GM06990 (cell line): Measurements from ENCODE around the gene CRYBA1.
"Not testable (repeated sequence)": the region's sequence is repeated elsewhere in the genome, so short reads cannot be mapped to it uniquely, and the experiment has no call there.

ENCODE experiments used
- DNase-seq: peaks from one replicate; pipeline ENCODE4 v3.0.0-alpha.2; 2011; ENCODE audit not compliant: insufficient read length; ENCODE audit errors: extremely low read depth
- H3K27me3 ChIP-seq: replicated peaks from 2 replicates; pipeline ENCODE4 v1.6.0; 2011; ENCODE audit warnings: low read length; ENCODE audit not compliant: control insufficient read depth, insufficient read depth
- H3K36me3 ChIP-seq: 2 replicates; pipeline ENCODE4 v1.5.1; 2011; ENCODE audit warnings: low read length; ENCODE audit not compliant: control insufficient read depth, insufficient read depth
- H3K4me3 ChIP-seq: replicated peaks from 2 replicates; pipeline ENCODE4 v1.5.1; 2011; ENCODE audit warnings: low read depth, mild to moderate bottlenecking, control low read depth, low read length
- TF ChIP-seq, protein P1 (sequence below): IDR thresholded peaks from 2 replicates; pipeline ENCODE4 v1.5.1; 2011; ENCODE audit warnings: low read length, control low read depth, mild to moderate bottlenecking, inconsistent platforms; ENCODE audit not compliant: insufficient read depth, poor library complexity, severe bottlenecking

CRYBA1 gene

GRCh38 chr17:29255926-29256522 is 9.4 kb downstream of the CRYBA1 start:
- DNase-seq = no peak
- Histone ChIP-seq H3K27me3 (no peaks in the 10 kb centered on the region), H3K4me3 (no peak overlapping the region), H3K36me3 (peaks cover 2% of the 10 kb centered on the region; the same call in 1 of the 2 replicates)
- TF ChIP-seq, protein P1, sequence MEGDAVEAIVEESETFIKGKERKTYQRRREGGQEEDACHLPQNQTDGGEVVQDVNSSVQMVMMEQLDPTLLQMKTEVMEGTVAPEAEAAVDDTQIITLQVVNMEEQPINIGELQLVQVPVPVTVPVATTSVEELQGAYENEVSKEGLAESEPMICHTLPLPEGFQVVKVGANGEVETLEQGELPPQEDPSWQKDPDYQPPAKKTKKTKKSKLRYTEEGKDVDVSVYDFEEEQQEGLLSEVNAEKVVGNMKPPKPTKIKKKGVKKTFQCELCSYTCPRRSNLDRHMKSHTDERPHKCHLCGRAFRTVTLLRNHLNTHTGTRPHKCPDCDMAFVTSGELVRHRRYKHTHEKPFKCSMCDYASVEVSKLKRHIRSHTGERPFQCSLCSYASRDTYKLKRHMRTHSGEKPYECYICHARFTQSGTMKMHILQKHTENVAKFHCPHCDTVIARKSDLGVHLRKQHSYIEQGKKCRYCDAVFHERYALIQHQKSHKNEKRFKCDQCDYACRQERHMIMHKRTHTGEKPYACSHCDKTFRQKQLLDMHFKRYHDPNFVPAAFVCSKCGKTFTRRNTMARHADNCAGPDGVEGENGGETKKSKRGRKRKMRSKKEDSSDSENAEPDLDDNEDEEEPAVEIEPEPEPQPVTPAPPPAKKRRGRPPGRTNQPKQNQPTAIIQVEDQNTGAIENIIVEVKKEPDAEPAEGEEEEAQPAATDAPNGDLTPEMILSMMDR = no peak

GRCh38 chr17:29256735-29257466 is 10.2 kb downstream of the CRYBA1 start:
- H3K27me3 ChIP-seq = no peaks in the 10 kb centered on the region
- DNase-seq = no peak
- TF ChIP-seq, protein P1 = no peak
- H3K36me3 ChIP-seq = peaks cover 3% of the 10 kb centered on the region; the same call in 1 of the 2 replicates
- H3K4me3 ChIP-seq = no peak overlapping the region

- TF ChIP-seq, protein P1 = no peak
- no peak for DNase-seq
- no peak overlapping the region for H3K4me3 ChIP-seq
- H3K36me3 ChIP-seq = peaks cover 5% of the 10 kb centered on the region; the same call in 1 of the 2 replicates
- no peaks in the 10 kb centered on the region for H3K27me3 ChIP-seq
These were observed 11.1 kb downstream of the CRYBA1 start for GRCh38 chr17:29257756-29258155.

GRCh38 chr17:29263916-29264315 is 17.3 kb downstream of the CRYBA1 start:
- peaks cover 4% of the 10 kb centered on the region for H3K36me3 ChIP-seq
- DNase-seq = no peak
- H3K27me3 ChIP-seq = no peaks in the 10 kb centered on the region
- no peak overlapping the region for H3K4me3 ChIP-seq
- TF ChIP-seq, protein P1 = no peak

DNA sequence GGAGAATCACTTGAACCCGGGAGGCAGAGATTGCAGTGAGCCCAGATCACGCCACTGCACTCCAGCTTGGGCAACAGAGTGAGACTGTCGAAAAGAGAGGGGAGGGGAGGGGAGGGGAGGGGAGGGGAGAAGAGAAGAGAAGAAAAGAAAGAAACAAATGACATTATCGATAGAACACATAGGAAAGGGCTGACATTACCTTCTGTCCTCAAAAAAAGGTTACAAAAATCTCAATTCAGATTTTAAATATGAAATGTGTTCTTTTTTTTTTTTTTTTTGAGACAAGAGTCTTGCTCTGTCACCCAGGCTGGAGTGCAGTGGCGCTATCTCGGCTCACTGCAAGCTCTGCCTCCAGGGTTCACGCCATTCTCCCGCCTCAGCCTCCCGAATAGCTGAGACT is 25.3 kb downstream of the CRYBA1 start:
- H3K4me3 ChIP-seq, DNase-seq, H3K27me3 ChIP-seq, H3K36me3 ChIP-seq: not testable (repeated sequence)

GRCh38 chr17:29273924-29274323 is 27.3 kb downstream of the CRYBA1 start:
- TF ChIP-seq, protein P1 = no peak

More at GRCh38 chr17:29273924-29274323, 27.3 kb downstream of the CRYBA1 start:
- Histone ChIP-seq H3K27me3 (no peaks in the 10 kb centered on the region), H3K36me3 (peaks cover 6% of the 10 kb centered on the region; the same call in 1 of the 2 replicates), H3K4me3 (no peak overlapping the region)
- DNase-seq = no peak
